ENCODE measurements around the gene AGRN. TPM values are rescaled to one million over a fixed set of nuclear protein-coding genes. Genes with fewer than 3 reads are reported as not detected.
"Not testable (repeated sequence)": the region's sequence is repeated elsewhere in the genome, so short reads cannot be mapped to it uniquely, and the experiment has no call there.

Gene AGRN
- total RNA-seq, 2 experiments from 2014 or later = 18.8 to 19.3 TPM

DNA sequence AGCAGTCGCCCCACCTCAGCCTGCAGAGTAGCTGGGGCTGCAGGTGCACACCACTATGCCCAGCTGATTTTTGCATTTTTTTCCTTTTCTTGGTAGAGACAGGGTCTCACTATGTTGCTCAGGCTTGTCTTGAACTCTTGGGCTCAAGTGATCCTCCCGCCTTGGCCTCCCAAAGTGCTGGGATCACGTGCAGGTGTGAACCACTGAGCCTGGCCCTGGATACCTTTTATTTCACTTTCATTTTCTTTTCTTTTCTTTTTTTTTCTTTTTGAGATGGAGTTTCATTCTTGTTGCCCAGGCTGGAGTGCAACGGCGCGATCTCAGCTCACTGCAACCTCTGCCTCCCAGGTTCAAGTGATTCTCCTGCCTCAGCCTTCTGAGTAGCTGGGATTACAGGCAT, 28.6 kb upstream of the AGRN start:
- peaks cover 49% of the 10 kb centered on the region for H3K27me3 Mint-ChIP-seq
- H3K4me1 Mint-ChIP-seq; H3K27ac Mint-ChIP-seq; POLR2A ChIA-PET; H3K36me3 Mint-ChIP-seq; H3K4me3 Mint-ChIP-seq; DNase-seq; H3K9me3 Mint-ChIP-seq; ATAC-seq (ENCODE audit: low read depth): not testable (repeated sequence)

DNA sequence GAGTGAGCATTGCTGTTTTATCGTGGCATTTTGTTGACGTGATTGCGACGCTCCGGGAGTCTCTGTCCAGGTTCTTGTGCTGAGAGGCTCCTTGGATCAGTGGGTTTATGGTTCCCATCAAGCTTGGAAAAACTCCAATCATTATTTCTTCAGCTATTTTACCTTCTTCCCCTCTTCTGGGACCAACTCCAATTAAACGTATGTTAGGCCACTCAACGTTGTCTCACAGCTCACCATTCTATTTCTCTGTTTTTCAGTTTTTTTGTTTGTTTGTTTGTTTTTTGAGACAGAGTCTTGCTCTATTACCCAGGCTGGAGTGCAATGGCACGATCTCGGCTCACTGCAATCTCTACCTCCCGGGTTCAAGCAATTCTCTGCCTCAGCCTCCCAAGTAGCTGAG, 28.0 kb upstream of the AGRN start:
- ATAC-seq (ENCODE audit: low read depth) = no peak
- peaks cover 49% of the 10 kb centered on the region for H3K27me3 Mint-ChIP-seq
- POLR2A ChIA-PET = no interaction called here

DNA sequence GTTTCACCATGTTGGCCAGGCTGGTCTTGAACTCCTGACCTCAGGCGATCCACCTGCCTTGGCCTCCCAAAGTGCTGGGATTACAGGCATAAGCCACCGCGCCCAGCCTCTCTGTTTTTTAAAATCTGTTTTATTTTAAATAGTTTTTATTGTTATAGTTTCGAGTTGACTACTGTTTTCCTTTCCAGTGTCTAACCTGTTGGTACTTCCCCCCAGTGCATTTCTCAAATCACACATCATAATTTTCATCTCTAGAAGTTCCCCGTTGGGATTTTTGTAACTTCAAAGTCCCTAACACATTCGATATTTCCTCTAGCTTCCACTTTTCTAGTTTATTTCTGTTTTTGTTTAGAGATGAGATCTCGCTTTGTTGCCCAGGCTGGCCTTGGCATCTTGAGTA, 27.6 kb upstream of the AGRN start:
- peaks cover 6% of the 10 kb centered on the region for H3K9me3 Mint-ChIP-seq
- peaks cover 4% of the 10 kb centered on the region for H3K36me3 Mint-ChIP-seq

More for the DNA sequence above, 28.0 kb upstream of the AGRN start:
- Mint-ChIP-seq H3K27ac (no peak overlapping the region), H3K9me3 (peaks cover 6% of the 10 kb centered on the region), H3K4me1 (peaks cover 7% of the 10 kb centered on the region), H3K36me3 (peaks cover 4% of the 10 kb centered on the region), H3K4me3 (no peak overlapping the region)
- DNase-seq = no peak

DNA sequence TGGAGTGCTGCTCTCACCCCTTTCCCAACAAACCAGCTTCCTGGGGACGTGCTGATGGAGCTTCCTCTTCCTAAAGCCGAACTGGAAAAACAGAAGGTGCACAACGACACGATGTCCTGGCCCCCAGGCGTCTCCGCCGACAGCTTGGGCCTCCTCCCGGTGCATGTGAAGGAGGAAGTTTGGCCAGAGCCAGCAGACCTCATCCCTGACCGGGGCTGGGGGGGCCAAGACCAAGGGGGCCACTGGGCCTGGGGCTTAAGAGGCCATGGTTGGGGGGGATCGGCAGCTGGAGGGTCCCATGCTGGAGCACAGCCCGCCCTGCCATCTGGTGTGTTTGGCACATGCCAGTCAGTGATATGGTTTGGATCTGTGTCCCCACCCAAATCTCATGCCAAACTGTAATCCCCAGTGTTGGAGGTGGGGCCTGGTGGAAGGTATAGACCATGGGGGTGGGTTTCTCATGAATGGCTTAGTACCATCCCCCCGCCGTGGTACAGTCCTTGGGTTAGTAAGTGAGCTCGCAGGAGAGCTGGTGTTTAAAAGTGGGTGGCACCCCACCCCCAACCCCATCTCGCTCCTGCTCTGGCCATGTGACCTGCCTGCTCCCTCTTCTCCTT, 26.4 kb upstream of the AGRN start:
- peaks cover 6% of the 10 kb centered on the region for H3K9me3 Mint-ChIP-seq
- POLR2A ChIA-PET = no interaction called here
- DNase-seq = no peak

More for the DNA sequence above, 27.6 kb upstream of the AGRN start:
- Mint-ChIP-seq H3K27ac (no peak overlapping the region), H3K4me1 (peaks cover 7% of the 10 kb centered on the region), H3K4me3 (no peak overlapping the region), H3K27me3 (peaks cover 54% of the 10 kb centered on the region)
- POLR2A ChIA-PET = no interaction called here
- no peak for DNase-seq
- no peak for ATAC-seq (ENCODE audit: low read depth)

DNA sequence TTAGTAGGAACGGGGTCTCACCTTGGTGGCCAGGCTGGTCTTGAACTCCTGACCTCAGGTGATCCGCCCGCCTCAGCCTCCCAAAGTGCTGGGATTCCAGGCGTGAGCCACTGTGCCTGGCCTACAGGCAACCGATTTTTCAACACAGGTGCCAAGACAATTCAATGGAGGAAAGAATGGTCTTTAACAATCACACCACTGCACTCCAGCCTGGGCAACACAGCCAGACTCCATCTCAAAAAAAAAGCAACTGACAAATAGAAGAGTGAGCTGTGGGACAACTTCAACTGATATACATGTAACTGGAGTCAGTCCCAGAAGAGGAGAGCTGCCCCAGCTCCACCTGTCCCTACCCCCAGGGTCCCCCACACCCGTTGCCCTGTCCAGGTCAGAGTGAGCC, 25.4 kb upstream of the AGRN start:
- H3K4me3 Mint-ChIP-seq; H3K27ac Mint-ChIP-seq; POLR2A ChIA-PET; H3K9me3 Mint-ChIP-seq; H3K36me3 Mint-ChIP-seq; H3K4me1 Mint-ChIP-seq; ATAC-seq (ENCODE audit: low read depth); DNase-seq: not testable (repeated sequence)
- peaks cover 41% of the 10 kb centered on the region for H3K27me3 Mint-ChIP-seq

More for the DNA sequence above, 26.4 kb upstream of the AGRN start:
- H3K4me1 Mint-ChIP-seq = peaks cover 7% of the 10 kb centered on the region
- peaks cover 50% of the 10 kb centered on the region for H3K27me3 Mint-ChIP-seq
- H3K27ac Mint-ChIP-seq = no peak overlapping the region
- peaks cover 4% of the 10 kb centered on the region for H3K36me3 Mint-ChIP-seq
- no peak for ATAC-seq (ENCODE audit: low read depth)
- H3K4me3 Mint-ChIP-seq = no peak overlapping the region

DNA sequence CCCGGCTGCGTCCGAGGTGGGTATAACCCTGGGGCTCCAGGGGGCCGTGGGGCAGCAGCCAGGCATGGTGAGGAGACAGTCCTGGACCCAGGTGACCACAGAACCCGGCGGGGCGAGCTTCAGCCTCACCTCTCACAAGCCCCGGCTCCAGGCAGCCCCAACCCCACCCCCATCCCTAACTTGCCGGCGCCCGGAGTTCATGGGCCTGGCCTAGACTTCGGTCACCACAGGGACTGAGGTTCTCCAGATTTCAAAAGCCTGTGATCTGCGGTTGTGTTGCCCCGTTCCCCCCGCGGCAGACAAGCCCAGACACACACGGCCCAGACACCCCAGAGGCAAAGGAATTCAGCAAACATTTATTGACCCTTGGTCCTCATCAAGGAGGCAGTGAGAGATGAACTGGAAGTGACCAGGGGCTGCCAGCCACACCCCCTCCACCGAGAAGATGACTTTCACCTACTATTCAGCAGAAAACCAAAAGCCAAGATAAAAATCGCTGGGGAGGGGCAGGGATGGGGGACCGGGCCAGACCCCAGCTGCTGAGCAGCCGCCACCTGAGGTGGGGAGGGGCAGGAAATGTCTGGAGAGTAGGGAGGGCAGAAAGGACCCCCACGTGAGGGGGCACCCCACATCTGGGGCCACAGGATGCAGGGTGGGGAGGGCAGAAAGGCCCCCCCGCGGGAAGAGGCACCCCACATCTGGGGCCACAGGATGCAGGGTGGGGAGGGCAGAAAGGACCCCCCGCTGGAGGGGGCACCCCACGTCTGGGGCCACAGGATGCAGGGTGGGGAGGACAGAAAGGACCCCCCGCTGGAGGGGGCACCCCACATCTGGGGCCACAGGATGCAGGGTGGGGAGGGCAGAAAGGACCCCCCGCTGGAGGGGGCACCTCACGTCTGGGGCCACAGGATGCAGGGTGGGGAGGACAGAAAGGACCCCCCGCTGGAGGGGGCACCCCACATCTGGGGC, 24.0 kb upstream of the AGRN start:
- Mint-ChIP-seq H3K27me3 (peaks cover 39% of the 10 kb centered on the region), H3K36me3 (peaks cover 2% of the 10 kb centered on the region), H3K27ac (peak overlapping the region; percentile 15), H3K4me1 (peaks cover 9% of the 10 kb centered on the region), H3K4me3 (no peak overlapping the region), H3K9me3 (peaks cover 6% of the 10 kb centered on the region)
- no peak for ATAC-seq (ENCODE audit: low read depth)
- POLR2A ChIA-PET = no interaction called here
- no peak for DNase-seq

DNA sequence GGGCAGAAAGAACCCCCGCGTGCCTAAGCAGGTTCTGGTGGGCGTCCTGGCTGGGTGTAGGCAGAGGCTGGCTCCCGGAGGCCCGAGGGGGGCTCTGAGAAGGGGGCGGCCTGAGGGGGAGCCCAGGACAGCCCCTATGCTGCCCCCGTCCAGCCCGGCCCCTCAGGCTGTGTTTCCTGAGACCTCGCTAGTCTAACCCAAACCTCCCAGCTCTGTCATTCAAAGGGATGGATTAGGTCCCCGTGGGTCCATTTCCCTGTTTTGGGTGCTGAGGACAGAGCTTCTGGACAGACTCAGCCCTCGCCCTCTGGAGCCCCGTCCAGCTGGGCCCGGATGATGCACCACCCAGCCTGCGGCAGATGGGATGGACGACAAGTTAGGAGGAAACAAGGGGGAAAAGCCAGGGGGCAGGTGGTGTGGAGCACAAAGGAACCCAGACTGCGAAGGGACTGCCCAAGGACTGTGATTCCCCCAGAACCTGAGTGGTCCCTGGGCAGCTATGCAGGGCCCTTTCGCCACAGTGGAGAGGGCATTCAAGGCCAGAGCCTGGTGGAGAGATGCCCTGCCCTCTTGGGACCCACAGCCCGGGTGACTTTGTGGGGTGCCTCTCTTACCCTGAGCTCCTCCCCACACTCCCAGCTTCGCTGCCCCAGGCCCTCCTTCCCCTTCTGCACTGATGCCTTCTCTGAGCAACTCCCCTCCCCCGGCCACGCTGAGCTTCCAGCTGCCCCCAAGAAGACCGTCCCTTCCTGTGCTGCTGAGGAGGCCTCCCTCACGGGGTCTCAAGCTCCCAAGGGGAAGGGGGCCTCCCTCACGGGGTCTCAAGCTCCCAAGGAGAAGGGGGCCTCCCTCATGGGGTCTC, 22.8 kb upstream of the AGRN start:
- Mint-ChIP-seq H3K27me3 (peaks cover 37% of the 10 kb centered on the region), H3K27ac (no peak overlapping the region)
- DNase-seq = no peak

DNA sequence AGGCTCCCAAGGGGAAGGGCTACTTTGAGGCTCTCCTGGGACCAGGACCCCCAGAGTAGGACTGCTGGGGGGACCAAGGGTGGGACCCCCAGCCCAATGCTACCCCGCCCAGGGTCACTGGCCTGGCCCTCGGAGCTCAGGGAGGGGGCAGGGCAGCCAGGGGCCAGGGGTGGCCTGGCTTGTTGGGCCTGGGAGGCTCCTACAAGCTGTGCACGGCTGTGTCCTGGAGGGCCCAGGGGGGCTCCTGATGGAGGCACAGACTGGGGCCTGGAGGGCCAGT, 22.3 kb upstream of the AGRN start:
- no peak overlapping the region for H3K4me3 Mint-ChIP-seq
- no peak overlapping the region for H3K27ac Mint-ChIP-seq
- no peak for ATAC-seq (ENCODE audit: low read depth)
- H3K9me3 Mint-ChIP-seq = peaks cover 1% of the 10 kb centered on the region
- H3K36me3 Mint-ChIP-seq = no peaks in the 10 kb centered on the region
- POLR2A ChIA-PET = interaction anchor here (1.3 kb wide), 1 partner anchor 16 kb away, joined by 5 read pairs; the partner anchor contains the start of gene ISG15
- H3K27me3 Mint-ChIP-seq = peaks cover 33% of the 10 kb centered on the region
- no peak for DNase-seq
- H3K4me1 Mint-ChIP-seq = peaks cover 4% of the 10 kb centered on the region

More for the DNA sequence above, 22.8 kb upstream of the AGRN start:
- Mint-ChIP-seq H3K36me3 (peaks cover 2% of the 10 kb centered on the region), H3K4me1 (peaks cover 4% of the 10 kb centered on the region), H3K4me3 (no peak overlapping the region), H3K9me3 (peaks cover 4% of the 10 kb centered on the region)
- POLR2A ChIA-PET = interaction anchor here (1.3 kb wide), 1 partner anchor 17 kb away, joined by 5 read pairs; the partner anchor contains the start of gene ISG15
- no peak for ATAC-seq (ENCODE audit: low read depth)

DNA sequence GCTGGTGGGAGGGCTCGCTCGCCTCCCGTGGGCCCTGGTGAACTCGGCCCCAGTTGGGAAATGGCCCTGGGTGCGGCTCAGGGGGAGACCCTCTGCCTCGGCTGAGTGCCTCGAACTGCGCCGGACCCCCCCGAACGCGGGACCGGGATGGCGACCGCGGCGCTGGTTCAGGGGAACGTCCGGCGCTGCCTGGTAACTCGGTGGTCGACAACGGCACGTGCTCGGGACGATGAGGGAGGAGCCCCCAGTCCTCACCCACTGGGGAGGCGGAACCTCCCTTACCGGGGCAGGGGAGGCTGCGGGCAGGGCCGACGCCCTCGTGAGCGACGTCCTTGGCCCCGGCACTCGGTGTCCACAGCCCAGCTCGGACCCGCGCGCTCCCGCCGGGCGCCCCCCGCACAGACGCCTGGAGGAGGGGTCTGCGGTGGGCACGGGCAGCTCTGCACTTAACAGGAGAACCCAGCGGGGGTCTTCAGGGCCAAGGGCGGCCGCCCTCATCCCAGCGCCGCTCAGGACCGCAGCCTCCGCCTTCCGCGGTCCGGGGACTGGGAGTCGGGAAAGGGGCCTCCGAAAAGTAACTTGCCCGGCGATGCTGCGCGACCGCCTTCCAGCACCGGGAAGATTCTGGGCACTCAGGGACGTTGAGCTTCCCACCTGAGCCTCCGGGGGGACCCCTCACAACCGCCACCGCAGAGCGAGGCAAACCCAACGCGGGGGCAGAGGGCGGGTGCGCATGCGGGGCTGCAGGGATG, 21.8 kb upstream of the AGRN start:
- no peak for ATAC-seq (ENCODE audit: low read depth)
- no peak overlapping the region for H3K4me3 Mint-ChIP-seq
- H3K27ac Mint-ChIP-seq = no peak overlapping the region
- DNase-seq = no peak
- H3K9me3 Mint-ChIP-seq = no peaks in the 10 kb centered on the region
- H3K36me3 Mint-ChIP-seq = no peaks in the 10 kb centered on the region
- POLR2A ChIA-PET = interaction anchor here (1.3 kb wide), 1 partner anchor 16 kb away, joined by 5 read pairs; the partner anchor contains the start of gene ISG15
- H3K4me1 Mint-ChIP-seq = peaks cover 4% of the 10 kb centered on the region
- H3K27me3 Mint-ChIP-seq = peaks cover 33% of the 10 kb centered on the region

DNA sequence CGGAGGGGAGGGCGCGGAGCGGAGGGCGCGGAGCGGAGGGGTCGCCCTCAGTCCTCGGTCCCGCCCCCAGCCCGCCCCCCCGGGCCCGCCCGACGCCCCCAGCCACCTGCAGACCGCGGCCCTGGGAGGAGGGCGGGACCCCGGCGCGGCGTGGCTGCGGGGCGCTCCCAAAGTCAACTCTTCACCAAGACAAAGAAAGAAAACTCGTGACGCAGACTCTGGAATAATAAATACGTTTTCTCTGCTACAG, 21.2 kb upstream of the AGRN start:
- H3K9me3 Mint-ChIP-seq = no peaks in the 10 kb centered on the region
- no peaks in the 10 kb centered on the region for H3K36me3 Mint-ChIP-seq
- no peak overlapping the region for H3K4me3 Mint-ChIP-seq
- H3K4me1 Mint-ChIP-seq = peaks cover 4% of the 10 kb centered on the region
- no peak for DNase-seq
- no peak for ATAC-seq (ENCODE audit: low read depth)
- POLR2A ChIA-PET = no interaction called here
- H3K27me3 Mint-ChIP-seq = peaks cover 33% of the 10 kb centered on the region
- H3K27ac Mint-ChIP-seq = no peak overlapping the region

DNA sequence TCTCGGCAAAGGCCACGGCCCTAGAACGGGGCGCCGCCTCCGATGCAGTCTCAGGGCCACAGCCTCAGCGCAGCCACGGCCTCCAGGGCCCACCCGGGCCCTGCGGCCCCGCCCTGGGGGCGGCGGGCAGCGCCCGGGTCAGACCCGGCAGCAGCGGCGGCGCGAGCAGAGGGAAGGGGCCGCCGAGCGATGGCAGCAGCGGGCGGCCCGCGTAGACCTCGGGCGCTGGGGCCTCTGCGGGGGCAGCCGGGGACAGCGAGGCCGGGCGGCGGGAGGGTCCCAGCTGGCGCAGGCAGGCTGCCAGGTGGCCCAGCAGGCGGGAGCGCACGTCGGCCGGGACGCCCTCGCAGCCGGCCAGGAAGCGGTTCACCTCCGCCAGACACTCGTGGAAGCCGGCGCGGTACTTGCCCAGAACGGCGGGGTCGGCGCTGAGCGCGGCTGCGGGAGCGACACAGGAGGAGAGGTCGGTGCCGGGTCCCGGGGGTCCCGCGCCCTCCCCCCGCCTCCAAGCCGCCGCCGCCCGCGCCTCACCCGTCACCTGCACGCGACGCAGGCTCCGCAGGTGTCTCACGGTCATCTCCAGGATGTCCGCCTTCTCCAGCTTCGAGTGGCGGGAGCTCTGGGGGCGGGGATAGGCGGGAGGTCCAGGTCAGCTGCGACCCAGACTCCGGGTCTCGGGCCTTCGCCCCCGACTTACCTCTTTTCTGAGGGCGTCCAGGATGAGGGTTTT, 20.8 kb upstream of the AGRN start:
- H3K4me1 Mint-ChIP-seq = peaks cover 4% of the 10 kb centered on the region
- POLR2A ChIA-PET = no interaction called here
- no peaks in the 10 kb centered on the region for H3K9me3 Mint-ChIP-seq
- H3K27ac Mint-ChIP-seq = no peak overlapping the region
- no peak overlapping the region for H3K4me3 Mint-ChIP-seq
- peaks cover 33% of the 10 kb centered on the region for H3K27me3 Mint-ChIP-seq
- peak; percentile 63 for DNase-seq
- peak; percentile 5 for ATAC-seq (ENCODE audit: low read depth)
- no peaks in the 10 kb centered on the region for H3K36me3 Mint-ChIP-seq

DNA sequence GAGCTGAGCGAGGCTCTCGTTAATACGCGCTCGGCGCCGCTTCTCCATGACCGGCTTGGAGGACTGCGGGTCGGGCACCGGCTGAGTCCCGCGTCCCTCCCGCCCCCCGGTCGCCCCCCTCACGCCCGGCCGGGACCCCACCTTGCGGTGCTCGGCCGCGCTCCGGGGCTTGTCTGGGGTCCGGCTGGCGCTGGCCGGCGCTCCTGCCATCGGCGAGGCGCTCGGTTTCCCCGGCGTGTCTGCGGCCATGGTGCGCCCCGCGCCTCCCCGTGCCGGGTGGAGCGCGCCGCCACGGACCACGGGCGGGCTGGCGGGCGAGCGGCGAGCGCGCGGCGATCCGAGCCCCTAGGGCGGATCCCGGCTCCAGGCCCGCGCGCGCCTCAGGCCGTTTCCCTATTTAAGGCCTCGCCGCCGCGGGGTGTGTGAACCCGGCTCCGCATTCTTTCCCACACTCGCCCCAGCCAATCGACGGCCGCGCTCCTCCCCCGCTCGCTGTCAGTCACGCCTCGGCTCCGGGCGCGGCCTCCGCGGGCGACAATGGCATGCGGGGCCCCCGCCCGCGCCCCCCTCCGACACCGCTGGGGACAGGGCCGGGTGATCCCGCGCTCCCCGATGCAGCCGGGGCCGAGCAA, 20.1 kb upstream of the AGRN start, which contains the start of gene HES4:
TSS of gene HES4 (minus strand) at position 373 of the 632 bp plus-strand sequence. CDS start at position 249, 124 bp downstream.
- H3K4me3 Mint-ChIP-seq = peak within 1 kb of the TSS; percentile 73
- POLR2A ChIA-PET = no interaction called here
- no peaks in the 10 kb centered on the region for H3K9me3 Mint-ChIP-seq
- peak; percentile 27 for ATAC-seq (ENCODE audit: low read depth)
- peak; percentile 72 for DNase-seq
- H3K36me3 Mint-ChIP-seq = no peaks in the 10 kb centered on the region
- H3K27me3 Mint-ChIP-seq = peaks cover 27% of the 10 kb centered on the region
- H3K4me1 Mint-ChIP-seq = peaks cover 8% of the 10 kb centered on the region
- H3K27ac Mint-ChIP-seq = peak within 1 kb of the TSS; percentile 68

All from activated naive CD8-positive, alpha-beta T cell treated with anti-CD3 and anti-CD28 coated beads, Interleukin-2, amount 10 ng/mL, durations not matched to agents 7 days and 5 days (primary cell).